Thyroid gland (tissue), 4 donors: ENCODE data around the gene SNAPC4.

Source experiments
- CTCF ChIP-seq, 6 experiments: fragments of 200-600 bp in 3 of 6; fragments of 450-650 bp in 3 of 6; sonication (generic) in 3 of 6; IDR thresholded peaks; one replicate each; pipeline ENCODE4 v1.5.1; 2016 to 2019; ENCODE audit warnings: antibody characterized with exemption in 6 of 6, mild to moderate bottlenecking in 2 of 6, inconsistent platforms in 1 of 6, moderate library complexity in 1 of 6
- POLR2A ChIP-seq, 2 donors: fragments of 450-650 bp; IDR thresholded peaks; one replicate each; pipeline ENCODE4 v1.6.1; 2017; ENCODE audit warnings: antibody characterized with exemption in 2 of 2, mild to moderate bottlenecking in 2 of 2, moderate library complexity in 1 of 2

- TF ChIP-seq CTCF (IDR thresholded peaks at IDR 0.05) = no peak
- no peak for TF ChIP-seq POLR2A (IDR thresholded peaks at IDR 0.05)
Observed at GRCh38 chr9:136362450-136362784, 37.6 kb downstream of the SNAPC4 start.
